K562 (cell line): ENCODE data around the gene MAN1A1. TPM values are rescaled to one million over a fixed set of nuclear protein-coding genes. Genes with fewer than 3 reads are reported as not detected.

ENCODE experiments used
- ARID1B ChIP-seq: fragments of 450-650 bp; IDR thresholded peaks from 2 replicates; pipeline ENCODE4 v1.6.1; 2016; ENCODE audit warnings: antibody characterized with exemption, mild to moderate bottlenecking, inconsistent platforms
- ATF1 ChIP-seq, 2 experiments: fragments of 450-650 bp in 1 of 2; IDR thresholded peaks; 2 replicates each; pipeline ENCODE4 v1.6.1; 2016; ENCODE audit warnings: missing compliant biosample characterization in 1 of 2, missing genetic modification characterization in 1 of 2
- ATF7 ChIP-seq: fragments of 450-650 bp; IDR thresholded peaks from 2 replicates; pipeline ENCODE4 v1.7.1; 2014; ENCODE audit warnings: mild to moderate bottlenecking, moderate library complexity
- C11orf30 ChIP-seq: fragments of 450-650 bp; IDR thresholded peaks from 2 replicates; pipeline ENCODE4 v1.6.1; 2016; ENCODE audit warnings: low read depth, mild to moderate bottlenecking
- CHD1 ChIP-seq: fragments of 200-600 bp; sonication (generic); IDR thresholded peaks from one replicate; pipeline ENCODE4 v1.6.1; 2012; ENCODE audit warnings: mild to moderate bottlenecking, moderate library complexity, low read length, inconsistent platforms
- CTBP1 ChIP-seq: fragments of 450-650 bp; IDR thresholded peaks from 2 replicates; pipeline ENCODE4 v1.6.1; 2016; ENCODE audit warnings: borderline replicate concordance
- FOS ChIP-seq: IDR thresholded peaks from 3 replicates; pipeline ENCODE4 v1.6.1; 2011; ENCODE audit not compliant: insufficient read length; ENCODE audit errors: extremely low read depth
- HLTF ChIP-seq: fragments of 450-650 bp; IDR thresholded peaks from 2 replicates; pipeline ENCODE4 v1.6.1; 2016
- L3MBTL2 ChIP-seq: fragments of 450-650 bp; IDR thresholded peaks from 2 replicates; pipeline ENCODE4 v1.6.1; 2016; ENCODE audit warnings: mild to moderate bottlenecking, moderate library complexity
- NFXL1 ChIP-seq: fragments of 450-650 bp; formaldehyde crosslinking; IDR thresholded peaks from 2 replicates; pipeline ENCODE4 v1.4.0; 2021; ENCODE audit warnings: mild to moderate bottlenecking
- NR4A1 ChIP-seq, 2 experiments: fragments of 250-450 bp in 1 of 2; fragments of 450-650 bp in 1 of 2; sonication (Bioruptor Pico) in 1 of 2; IDR thresholded peaks; 2 replicates each; pipeline versions ENCODE4 v1.4.0 to v1.6.1; 2016 to 2020; ENCODE audit warnings: mild to moderate bottlenecking in 2 of 2, missing compliant biosample characterization in 1 of 2, missing genetic modification characterization in 1 of 2, moderate library complexity in 1 of 2
- RAD51 ChIP-seq: fragments of 450-650 bp; IDR thresholded peaks from 2 replicates; pipeline ENCODE4 v1.7.1; 2016; ENCODE audit warnings: low read depth, mild to moderate bottlenecking, borderline replicate concordance
- SMARCA5 ChIP-seq: fragments of 450-650 bp; IDR thresholded peaks from 2 replicates; pipeline ENCODE4 v1.6.1; 2016
- SP1 ChIP-seq: sonication (generic); formaldehyde crosslinking; IDR thresholded peaks from 2 replicates; pipeline ENCODE4 v1.8.1; 2022; ENCODE audit warnings: mild to moderate bottlenecking, missing genetic modification reagents
- TBP ChIP-seq: optimal IDR thresholded peaks from 2 replicates; pipeline ENCODE3; 2011; ENCODE audit warnings: low read depth, low read length, improper control_type of control experiment
- ZFPM2 ChIP-seq: fragments of 250-450 bp; sonication (Bioruptor Pico); IDR thresholded peaks from 2 replicates; pipeline ENCODE4 v1.5.1; 2022; ENCODE audit warnings: mild to moderate bottlenecking
- ZNF212 ChIP-seq: fragments of 450-650 bp; formaldehyde crosslinking; IDR thresholded peaks from 2 replicates; pipeline ENCODE4 v1.4.0; 2020; ENCODE audit warnings: mild to moderate bottlenecking
- ZNF23 ChIP-seq: fragments of 250-450 bp; sonication (Bioruptor Pico); IDR thresholded peaks from 2 replicates; pipeline ENCODE4 v1.4.0; 2020; ENCODE audit warnings: mild to moderate bottlenecking
- ZNF253 ChIP-seq: fragments of 250-450 bp; sonication (Bioruptor Pico); conservative IDR thresholded peaks from 2 replicates; pipeline ENCODE4 v1.6.1; 2021; ENCODE audit warnings: mild to moderate bottlenecking
- ZNF561 ChIP-seq: fragments of 450-650 bp; formaldehyde crosslinking; conservative IDR thresholded peaks from 2 replicates; pipeline ENCODE4 v1.4.0; 2020; ENCODE audit warnings: mild to moderate bottlenecking, moderate library complexity
- polyA plus RNA-seq, 8 experiments: library from polyadenylated mRNA; depleted of rRNA in 4 of 8; stranded (reverse) in 5 of 8; unstranded in 3 of 8; fragments of >200 nt; fragmentation: Nextera tagmentation in 2 of 8; fragmentation: Illumina TruSeq in 1 of 8; extraction: Ambion mirVana in 2 of 8; extraction: Trizol in 1 of 8; gene quantifications; 2 replicates each; pipeline versions ENCODE4 v1.2.1 to v1.2.3, GENCODE V29; 2011 to 2014; ENCODE audit warnings: inconsistent platforms in 1 of 8, missing spikeins in 1 of 8
- total RNA-seq, 7 experiments: library from RNA; depleted of rRNA in 6 of 7; stranded (reverse); fragments of >200 nt in 6 of 7; fragmentation: Illumina TruSeq in 2 of 7; extraction: Trizol in 2 of 7; gene quantifications; 2 replicates each; pipeline versions ENCODE4 v1.2.1 to v1.2.3, GENCODE V29; 2011 to 2021; ENCODE audit warnings: low replicate concordance in 1 of 7
- TF ChIP-seq, protein P1 (sequence below), 2 experiments: fragments of 450-650 bp in 1 of 2; IDR thresholded peaks; 2 replicates each; pipeline ENCODE4 v1.6.1; 2011 to 2017; ENCODE audit warnings: low read depth in 2 of 2, antibody characterized with exemption in 1 of 2, borderline replicate concordance in 1 of 2, low read length in 1 of 2, mild to moderate bottlenecking in 1 of 2, mixed read lengths in 1 of 2; ENCODE audit not compliant: control insufficient read depth in 1 of 2
- TF ChIP-seq, protein P2 (sequence below): IDR thresholded peaks from 2 replicates; pipeline ENCODE4 v1.6.1; 2011; ENCODE audit warnings: borderline replicate concordance, low read depth, mild to moderate bottlenecking, moderate library complexity, low read length; ENCODE audit not compliant: insufficient read depth, poor library complexity, severe bottlenecking
- TF ChIP-seq, protein P3 (sequence below): sonication (generic); formaldehyde crosslinking; IDR thresholded peaks from 2 replicates; pipeline ENCODE4 v1.8.0; 2022; ENCODE audit warnings: mild to moderate bottlenecking, missing genetic modification reagents

Gene MAN1A1
- total and polyA plus RNA-seq, 9 of the 15 experiments (the other 6 are each of a cell fraction or from before 2014, with no cell fraction given) = 24.5 to 78.4 (median 59.7) TPM

DNA sequence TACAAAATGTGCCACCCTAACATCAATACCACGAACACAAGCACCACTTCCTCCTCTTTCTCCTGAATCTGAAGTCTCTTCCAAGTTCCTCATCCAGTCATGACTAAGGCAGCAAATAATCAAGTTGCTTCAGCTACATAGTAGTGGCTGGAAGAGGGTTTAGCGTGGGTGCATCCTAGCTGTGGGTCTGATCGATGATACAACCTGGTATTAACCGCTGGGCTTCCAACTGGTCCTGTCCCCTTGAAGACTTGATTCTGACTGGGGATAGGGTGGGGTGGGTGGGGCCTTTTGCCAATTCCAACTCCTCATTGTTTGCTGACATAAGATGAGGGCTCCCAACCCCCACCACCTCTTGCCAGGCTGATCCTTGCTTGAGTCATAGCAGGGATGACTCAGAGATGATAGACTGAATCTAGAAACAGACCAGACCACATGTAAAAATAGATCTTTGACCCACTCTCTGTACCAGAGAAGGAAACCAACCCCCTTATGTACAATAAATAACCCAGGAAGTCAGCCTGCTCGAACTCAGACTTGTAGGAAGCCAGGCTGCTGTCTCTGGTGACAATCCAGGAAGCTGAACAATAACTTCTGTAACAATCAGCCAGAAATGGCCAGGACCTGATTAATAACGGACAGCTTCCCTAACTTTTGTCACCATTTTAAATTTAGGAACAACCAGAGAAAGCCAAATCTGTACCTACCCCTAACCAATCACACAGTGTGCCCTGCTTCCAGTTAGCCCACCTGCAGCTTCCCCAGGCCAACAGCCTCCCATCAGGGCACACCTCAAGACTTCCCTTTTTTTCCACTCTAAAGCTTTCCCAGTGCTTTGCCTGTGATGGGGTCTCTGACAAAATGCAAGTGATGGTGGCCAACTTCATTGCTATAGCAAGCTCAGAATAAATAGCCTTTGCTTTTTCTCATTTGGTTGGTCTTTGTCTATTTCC lies 202.2 kb downstream of the MAN1A1 start (continued):
- TF ChIP-seq ATF1 (CRISPR knock-in tag; IDR thresholded peaks at IDR 0.05) = no peak
- no peak for TF ChIP-seq ATF1 (tag; IDR thresholded peaks at IDR 0.05)
- TF ChIP-seq, protein P1, sequence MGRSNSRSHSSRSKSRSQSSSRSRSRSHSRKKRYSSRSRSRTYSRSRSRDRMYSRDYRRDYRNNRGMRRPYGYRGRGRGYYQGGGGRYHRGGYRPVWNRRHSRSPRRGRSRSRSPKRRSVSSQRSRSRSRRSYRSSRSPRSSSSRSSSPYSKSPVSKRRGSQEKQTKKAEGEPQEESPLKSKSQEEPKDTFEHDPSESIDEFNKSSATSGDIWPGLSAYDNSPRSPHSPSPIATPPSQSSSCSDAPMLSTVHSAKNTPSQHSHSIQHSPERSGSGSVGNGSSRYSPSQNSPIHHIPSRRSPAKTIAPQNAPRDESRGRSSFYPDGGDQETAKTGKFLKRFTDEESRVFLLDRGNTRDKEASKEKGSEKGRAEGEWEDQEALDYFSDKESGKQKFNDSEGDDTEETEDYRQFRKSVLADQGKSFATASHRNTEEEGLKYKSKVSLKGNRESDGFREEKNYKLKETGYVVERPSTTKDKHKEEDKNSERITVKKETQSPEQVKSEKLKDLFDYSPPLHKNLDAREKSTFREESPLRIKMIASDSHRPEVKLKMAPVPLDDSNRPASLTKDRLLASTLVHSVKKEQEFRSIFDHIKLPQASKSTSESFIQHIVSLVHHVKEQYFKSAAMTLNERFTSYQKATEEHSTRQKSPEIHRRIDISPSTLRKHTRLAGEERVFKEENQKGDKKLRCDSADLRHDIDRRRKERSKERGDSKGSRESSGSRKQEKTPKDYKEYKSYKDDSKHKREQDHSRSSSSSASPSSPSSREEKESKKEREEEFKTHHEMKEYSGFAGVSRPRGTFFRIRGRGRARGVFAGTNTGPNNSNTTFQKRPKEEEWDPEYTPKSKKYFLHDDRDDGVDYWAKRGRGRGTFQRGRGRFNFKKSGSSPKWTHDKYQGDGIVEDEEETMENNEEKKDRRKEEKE (IDR thresholded peaks at IDR 0.05; ENCODE audit: borderline replicate concordance in 1 of 2, control insufficient read depth in 1 of 2, low read depth in 2 of 2, low read length in 1 of 2) = no peak
- TF ChIP-seq ZNF212 (CRISPR knock-in tag) = no peak
- TF ChIP-seq ATF7 = peak; percentile 49
- TF ChIP-seq, protein P2, sequence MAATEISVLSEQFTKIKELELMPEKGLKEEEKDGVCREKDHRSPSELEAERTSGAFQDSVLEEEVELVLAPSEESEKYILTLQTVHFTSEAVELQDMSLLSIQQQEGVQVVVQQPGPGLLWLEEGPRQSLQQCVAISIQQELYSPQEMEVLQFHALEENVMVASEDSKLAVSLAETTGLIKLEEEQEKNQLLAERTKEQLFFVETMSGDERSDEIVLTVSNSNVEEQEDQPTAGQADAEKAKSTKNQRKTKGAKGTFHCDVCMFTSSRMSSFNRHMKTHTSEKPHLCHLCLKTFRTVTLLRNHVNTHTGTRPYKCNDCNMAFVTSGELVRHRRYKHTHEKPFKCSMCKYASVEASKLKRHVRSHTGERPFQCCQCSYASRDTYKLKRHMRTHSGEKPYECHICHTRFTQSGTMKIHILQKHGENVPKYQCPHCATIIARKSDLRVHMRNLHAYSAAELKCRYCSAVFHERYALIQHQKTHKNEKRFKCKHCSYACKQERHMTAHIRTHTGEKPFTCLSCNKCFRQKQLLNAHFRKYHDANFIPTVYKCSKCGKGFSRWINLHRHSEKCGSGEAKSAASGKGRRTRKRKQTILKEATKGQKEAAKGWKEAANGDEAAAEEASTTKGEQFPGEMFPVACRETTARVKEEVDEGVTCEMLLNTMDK = no peak
- TF ChIP-seq ARID1B = peak; percentile 85
- TF ChIP-seq ZNF561 (CRISPR knock-in tag) = no peak
- TF ChIP-seq SP1 (CRISPR knock-in tag) = no peak
- no peak for TF ChIP-seq NR4A1 (CRISPR knock-in tag; IDR thresholded peaks at IDR 0.05)
- no peak for TF ChIP-seq NR4A1 (tag; IDR thresholded peaks at IDR 0.05)
- TF ChIP-seq, protein P3, sequence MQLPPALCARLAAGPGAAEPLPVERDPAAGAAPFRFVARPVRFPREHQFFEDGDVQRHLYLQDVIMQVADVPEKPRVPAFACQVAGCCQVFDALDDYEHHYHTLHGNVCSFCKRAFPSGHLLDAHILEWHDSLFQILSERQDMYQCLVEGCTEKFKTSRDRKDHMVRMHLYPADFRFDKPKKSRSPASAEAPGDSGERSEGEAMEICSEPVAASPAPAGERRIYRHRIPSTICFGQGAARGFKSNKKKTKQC (CRISPR knock-in tag) = no peak
- TF ChIP-seq ZFPM2 (CRISPR knock-in tag) = no peak
- TF ChIP-seq TBP = no peak
- no peak; the same call in 1 of the 2 replicates for TF ChIP-seq CTBP1
- no peak for TF ChIP-seq ZNF253
- no peak; the same call in 1 of the 2 replicates for TF ChIP-seq C11orf30
- TF ChIP-seq L3MBTL2 = peak; percentile 44; the same call in 1 of the 2 replicates
- TF ChIP-seq CHD1 = no peak
- no peak for TF ChIP-seq SMARCA5
- TF ChIP-seq FOS = peak; percentile 85
- TF ChIP-seq RAD51 = peak; percentile 22; the same call in 1 of the 2 replicates
- TF ChIP-seq NFXL1 (CRISPR knock-in tag) = no peak
- TF ChIP-seq ZNF23 (CRISPR knock-in tag) = no peak
- no peak for TF ChIP-seq HLTF
